Upper lobe of left lung (tissue), 6 donors: ENCODE data around the gene USP32. TPM values are rescaled to one million over a fixed set of nuclear protein-coding genes. Genes with fewer than 3 reads are reported as not detected.

Experiments used
- ATAC-seq, 2 donors: fragments of 200-7000 bp; cut with Tn5 transposase; one replicate each; pipeline ENCODE4 v1.9.1; 2022; ENCODE audit warnings: mild to moderate bottlenecking in 2 of 2, moderate library complexity in 2 of 2; ENCODE audit not compliant: low FRiP score in 2 of 2
- DNase-seq, 2 donors: peaks; one replicate each; pipeline ENCODE4 v3.0.0-alpha.2; 2019 to 2020
- H3K27ac ChIP-seq, 4 donors: fragments of 200-600 bp; sonication (generic); one replicate each; pipeline ENCODE4 v1.5.1; 2016 to 2019
- H3K27me3 ChIP-seq, 4 donors: fragments of 200-600 bp; sonication (generic); one replicate each; pipeline ENCODE4 v1.5.1; 2017 to 2019
- H3K36me3 ChIP-seq, 4 donors: fragments of 200-600 bp; sonication (generic); one replicate each; pipeline ENCODE4 v1.5.1; 2016 to 2019
- H3K4me1 ChIP-seq, 4 donors: fragments of 200-600 bp; sonication (generic); one replicate each; pipeline ENCODE4 v1.5.1; 2018 to 2019
- H3K4me3 ChIP-seq, 4 donors: fragments of 200-600 bp; sonication (generic); one replicate each; pipeline ENCODE4 v1.5.1; 2017 to 2019; ENCODE audit warnings: mild to moderate bottlenecking in 2 of 4, moderate library complexity in 1 of 4
- H3K9me3 ChIP-seq, 4 donors: fragments of 200-600 bp; sonication (generic); one replicate each; pipeline ENCODE4 v1.5.1; 2018 to 2019
- EP300 ChIP-seq, 4 donors: sonication (generic); formaldehyde crosslinking; IDR thresholded peaks; one replicate each; pipeline ENCODE4 v1.5.1; 2017; ENCODE audit warnings: antibody characterized with exemption in 4 of 4, control low read depth in 2 of 4
- POLR2A ChIP-seq, 4 donors: fragments of 450-650 bp; IDR thresholded peaks; one replicate each; pipeline ENCODE4 v1.5.1; 2016 to 2017; ENCODE audit warnings: antibody characterized with exemption in 4 of 4, mild to moderate bottlenecking in 2 of 4
- POLR2AphosphoS5 ChIP-seq, 2 donors: sonication (generic); formaldehyde crosslinking; IDR thresholded peaks; one replicate each; pipeline ENCODE4 v1.5.1; 2017; ENCODE audit warnings: antibody characterized with exemption in 2 of 2
- WGBS, 2 donors: methylation state at CpG; one replicate each; pipeline ENCODE4 v1.1.5; 2017 to 2018; 5-methylcytosine and 5-hydroxymethylcytosine counted together
- total RNA-seq, 6 donors: library from RNA; depleted of rRNA in 4 of 6; stranded (reverse); fragments of >200 nt in 4 of 6; gene quantifications; one replicate each; pipeline versions ENCODE4 v1.1.0 to v1.2.1, GENCODE V29; 2016 to 2021
- TF ChIP-seq, protein P1 (sequence below), 6 experiments: fragments of 450-650 bp in 4 of 6; fragments of 200-600 bp in 2 of 6; sonication (generic) in 2 of 6; IDR thresholded peaks; one replicate each; pipeline ENCODE4 v1.5.1; 2016 to 2019; ENCODE audit warnings: antibody characterized with exemption in 6 of 6
- donor health status: DM: no; HTN: no; CAD: no; lungs with moderate emphysema.
- donor health status: DM: no; HTN: yes; CAD: no; lungs with severe emphysema.

The USP32 gene
- total RNA-seq, 6 donors from 2014 or later = 69.5 to 115 (median 86.3) TPM

DNA sequence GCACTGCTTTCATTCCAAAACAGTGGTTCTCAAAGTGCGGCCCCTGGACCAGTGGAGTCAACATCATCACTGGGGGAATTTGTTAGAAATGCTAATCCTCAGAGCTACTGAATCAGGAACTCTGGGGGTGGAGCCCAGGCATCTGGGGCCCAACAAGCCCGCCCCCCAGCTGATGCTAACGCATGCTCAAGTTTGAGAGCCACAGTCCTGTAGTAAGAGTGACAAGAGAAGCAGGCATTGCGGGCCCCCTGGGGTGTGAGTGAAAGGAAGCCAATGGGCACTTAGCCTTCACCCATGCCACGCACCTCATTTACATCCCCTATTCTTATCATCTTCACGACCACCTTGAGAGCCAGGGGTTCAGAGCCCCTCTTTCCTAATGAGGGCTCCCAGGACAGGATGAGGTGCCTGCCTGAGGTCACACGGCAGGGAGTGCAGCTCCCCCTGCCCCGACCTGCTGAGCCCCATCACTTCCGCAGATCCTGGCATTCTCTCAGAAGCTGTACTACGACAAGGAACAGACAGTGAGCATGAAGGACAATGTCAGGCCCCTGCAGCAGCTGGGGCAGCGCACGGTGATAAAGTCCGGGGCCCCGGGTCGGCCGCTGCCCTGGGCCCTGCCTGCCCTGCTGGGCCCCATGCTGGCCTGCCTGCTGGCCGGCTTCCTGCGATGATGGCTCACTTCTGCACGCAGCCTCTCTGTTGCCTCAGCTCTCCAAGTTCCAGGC, 233.0 kb downstream of the USP32 start:
- Histone ChIP-seq H3K9me3 (no peaks in the 10 kb centered on the region), H3K36me3 (peaks cover 0 to 12% (median 0%) of the 10 kb centered on the region in 4 donors), H3K4me3 (no peak overlapping the region), H3K4me1 (peaks cover 22 to 63% (median 47%) of the 10 kb centered on the region in 4 donors), H3K27me3 (no peaks in the 10 kb centered on the region), H3K27ac (peak overlapping the region in 3 of 4 donors; percentile 26 to 87 (median 32))
- TF ChIP-seq, protein P1, sequence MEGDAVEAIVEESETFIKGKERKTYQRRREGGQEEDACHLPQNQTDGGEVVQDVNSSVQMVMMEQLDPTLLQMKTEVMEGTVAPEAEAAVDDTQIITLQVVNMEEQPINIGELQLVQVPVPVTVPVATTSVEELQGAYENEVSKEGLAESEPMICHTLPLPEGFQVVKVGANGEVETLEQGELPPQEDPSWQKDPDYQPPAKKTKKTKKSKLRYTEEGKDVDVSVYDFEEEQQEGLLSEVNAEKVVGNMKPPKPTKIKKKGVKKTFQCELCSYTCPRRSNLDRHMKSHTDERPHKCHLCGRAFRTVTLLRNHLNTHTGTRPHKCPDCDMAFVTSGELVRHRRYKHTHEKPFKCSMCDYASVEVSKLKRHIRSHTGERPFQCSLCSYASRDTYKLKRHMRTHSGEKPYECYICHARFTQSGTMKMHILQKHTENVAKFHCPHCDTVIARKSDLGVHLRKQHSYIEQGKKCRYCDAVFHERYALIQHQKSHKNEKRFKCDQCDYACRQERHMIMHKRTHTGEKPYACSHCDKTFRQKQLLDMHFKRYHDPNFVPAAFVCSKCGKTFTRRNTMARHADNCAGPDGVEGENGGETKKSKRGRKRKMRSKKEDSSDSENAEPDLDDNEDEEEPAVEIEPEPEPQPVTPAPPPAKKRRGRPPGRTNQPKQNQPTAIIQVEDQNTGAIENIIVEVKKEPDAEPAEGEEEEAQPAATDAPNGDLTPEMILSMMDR (IDR thresholded peaks at IDR 0.05) = no peak
- TF ChIP-seq POLR2AphosphoS5 (IDR thresholded peaks at IDR 0.05) (no peak), POLR2A (IDR thresholded peaks at IDR 0.05) (no peak), EP300 (IDR thresholded peaks at IDR 0.05) (no peak)
- 62 to 63% methylated on average over 8 to 19 of the region's 19 CpGs for WGBS, 2 donors
- ATAC-seq = no peak
- DNase-seq = peak in 1 of 2 donors; percentile 46

DNA sequence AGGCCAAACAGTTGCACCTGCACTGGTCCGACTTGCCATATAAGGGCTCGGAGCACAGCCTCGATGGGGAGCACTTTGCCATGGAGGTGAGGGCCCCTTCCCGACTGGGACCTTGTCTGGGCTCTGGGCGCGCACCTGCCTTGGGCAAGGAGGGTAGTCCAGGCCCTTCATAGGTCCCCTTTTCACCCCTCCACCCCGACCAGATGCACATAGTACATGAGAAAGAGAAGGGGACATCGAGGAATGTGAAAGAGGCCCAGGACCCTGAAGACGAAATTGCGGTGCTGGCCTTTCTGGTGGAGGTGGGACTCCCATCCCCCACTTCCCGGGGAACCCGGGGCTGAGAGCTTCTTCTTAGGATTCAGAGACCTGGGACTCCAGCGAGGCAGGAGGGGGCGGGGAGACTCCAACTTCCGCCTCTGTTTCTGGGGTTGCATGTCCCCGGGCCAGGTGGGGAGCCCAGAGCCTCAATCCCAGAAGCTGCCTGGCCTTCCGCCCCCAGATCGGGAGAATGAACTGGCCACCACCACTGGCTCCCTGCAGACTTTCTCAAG, 234.4 kb downstream of the USP32 start:
- Histone ChIP-seq H3K4me1 (peaks cover 22 to 63% (median 45%) of the 10 kb centered on the region in 4 donors), H3K27ac (peak overlapping the region in 3 of 4 donors; percentile 6 to 87 (median 67)), H3K9me3 (no peaks in the 10 kb centered on the region), H3K27me3 (no peaks in the 10 kb centered on the region), H3K4me3 (no peak overlapping the region), H3K36me3 (peaks cover 0 to 12% (median 0%) of the 10 kb centered on the region in 4 donors)
- TF ChIP-seq, protein P1 (IDR thresholded peaks at IDR 0.05) = no peak
- no peak for TF ChIP-seq POLR2AphosphoS5 (IDR thresholded peaks at IDR 0.05)
- no peak for TF ChIP-seq POLR2A (IDR thresholded peaks at IDR 0.05)
- TF ChIP-seq EP300 (IDR thresholded peaks at IDR 0.05) = no peak
- 89 to 92% methylated on average over 17 of the region's 18 CpGs for WGBS, 2 donors
- DNase-seq = no peak
- ATAC-seq = no peak

DNA sequence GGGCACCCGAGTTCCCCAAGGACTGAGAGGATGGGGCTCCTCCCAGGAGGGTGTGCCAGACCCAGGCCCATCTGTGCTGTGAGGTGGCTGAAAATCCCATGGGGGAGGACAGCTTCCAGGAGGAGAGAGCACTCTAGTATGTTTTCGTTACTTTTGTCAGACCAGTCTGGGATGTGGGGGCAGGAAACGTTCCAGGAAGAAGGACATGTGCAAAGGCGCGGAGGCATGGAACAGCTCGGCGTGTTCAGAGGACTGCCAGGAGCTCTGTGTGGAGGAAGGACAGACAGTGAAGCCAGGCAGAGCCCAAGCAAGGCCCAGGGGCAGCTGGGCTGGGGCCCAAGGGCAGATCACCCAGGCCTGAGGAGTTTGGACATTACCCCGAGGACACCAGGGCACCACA, 235.2 kb downstream of the USP32 start:
- Histone ChIP-seq H3K4me1 (peaks cover 14 to 55% (median 38%) of the 10 kb centered on the region in 4 donors), H3K9me3 (no peaks in the 10 kb centered on the region), H3K27me3 (no peaks in the 10 kb centered on the region), H3K27ac (peak overlapping the region in 3 of 4 donors; percentile 39 to 72 (median 67)), H3K4me3 (no peak overlapping the region), H3K36me3 (peaks cover 0 to 12% (median 0%) of the 10 kb centered on the region in 4 donors)
- no peak for TF ChIP-seq EP300 (IDR thresholded peaks at IDR 0.05)
- no peak for DNase-seq
- no peak for ATAC-seq
- 61 to 76% methylated on average over 8 of the region's 8 CpGs for WGBS, 2 donors

DNA sequence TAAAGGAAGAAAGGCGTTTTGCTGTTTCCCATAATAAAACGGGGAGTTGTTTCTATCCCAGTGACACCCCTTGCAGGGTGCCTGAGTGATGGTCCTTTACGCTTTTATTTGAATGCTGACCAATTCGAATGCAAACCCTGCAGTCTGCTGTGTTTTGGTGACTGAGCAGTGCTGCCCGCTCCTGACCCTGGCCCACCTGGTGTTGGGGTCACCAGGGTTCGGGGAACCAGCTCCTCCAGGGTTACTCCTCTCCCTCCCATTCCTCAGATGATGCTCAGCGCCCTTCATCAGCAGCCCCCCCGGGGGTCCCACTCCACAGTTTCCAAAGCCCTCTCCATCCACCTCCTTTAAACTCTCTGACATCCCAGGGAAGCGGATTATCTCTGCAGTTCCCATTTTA, 236.1 kb downstream of the USP32 start:
- Histone ChIP-seq H3K36me3 (peaks cover 0 to 12% (median 0%) of the 10 kb centered on the region in 4 donors), H3K27me3 (peaks cover 0 to under 1% (median 0%) of the 10 kb centered on the region in 4 donors), H3K9me3 (no peaks in the 10 kb centered on the region), H3K27ac (peak overlapping the region in 3 of 4 donors; percentile 39 to 87 (median 72)), H3K4me1 (peaks cover 7 to 50% (median 32%) of the 10 kb centered on the region in 4 donors), H3K4me3 (no peak overlapping the region)
- ATAC-seq = no peak
- no peak for DNase-seq
- 68 to 72% methylated on average over 9 of the region's 9 CpGs for WGBS, 2 donors
- no peak for TF ChIP-seq POLR2AphosphoS5 (IDR thresholded peaks at IDR 0.05)
- TF ChIP-seq, protein P1 (IDR thresholded peaks at IDR 0.05) = no peak
- TF ChIP-seq EP300 (IDR thresholded peaks at IDR 0.05) = no peak
- no peak for TF ChIP-seq POLR2A (IDR thresholded peaks at IDR 0.05)

DNA sequence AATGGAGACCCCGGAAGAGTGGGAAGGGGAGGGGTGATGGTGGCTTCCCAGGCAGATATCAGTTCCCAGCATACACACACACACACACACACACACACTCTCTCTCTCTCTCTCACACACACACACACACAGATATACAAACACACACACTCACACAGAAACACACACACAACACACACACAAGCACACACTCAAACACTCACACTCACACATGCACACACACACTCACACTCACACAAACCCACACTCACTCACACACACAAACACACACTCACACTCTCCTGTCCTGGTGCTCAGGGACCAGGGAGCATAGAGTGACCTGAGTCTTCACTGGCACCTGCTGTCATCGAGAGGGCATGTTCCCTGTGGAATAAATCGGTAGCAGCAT, 236.5 kb downstream of the USP32 start:
- no peak for ATAC-seq
- 44 to 74% methylated on average over 3 of the region's 3 CpGs for WGBS, 2 donors
- H3K36me3 ChIP-seq = peaks cover 0 to 12% (median 0%) of the 10 kb centered on the region in 4 donors

More for the DNA sequence above, 236.5 kb downstream of the USP32 start:
- no peak for DNase-seq
- Histone ChIP-seq H3K4me1 (peaks cover 8 to 51% (median 29%) of the 10 kb centered on the region in 4 donors), H3K9me3 (no peaks in the 10 kb centered on the region), H3K4me3 (no peak overlapping the region), H3K27me3 (peaks cover 0 to 3% (median 0%) of the 10 kb centered on the region in 4 donors), H3K27ac (peak overlapping the region in 3 of 4 donors; percentile 16 to 87 (median 72))
- TF ChIP-seq, protein P1 (IDR thresholded peaks at IDR 0.05) = no peak
- TF ChIP-seq POLR2AphosphoS5 (IDR thresholded peaks at IDR 0.05) (no peak), POLR2A (IDR thresholded peaks at IDR 0.05) (no peak), EP300 (IDR thresholded peaks at IDR 0.05) (no peak)
